ENCODE results near the gene TMEM256. TPM values are rescaled to one million over a fixed set of nuclear protein-coding genes. Genes with fewer than 3 reads are reported as not detected.

TMEM256 gene
- total and polyA plus RNA-seq, 4 donors: 30.0 to 130 (median 97.7) TPM

DNA sequence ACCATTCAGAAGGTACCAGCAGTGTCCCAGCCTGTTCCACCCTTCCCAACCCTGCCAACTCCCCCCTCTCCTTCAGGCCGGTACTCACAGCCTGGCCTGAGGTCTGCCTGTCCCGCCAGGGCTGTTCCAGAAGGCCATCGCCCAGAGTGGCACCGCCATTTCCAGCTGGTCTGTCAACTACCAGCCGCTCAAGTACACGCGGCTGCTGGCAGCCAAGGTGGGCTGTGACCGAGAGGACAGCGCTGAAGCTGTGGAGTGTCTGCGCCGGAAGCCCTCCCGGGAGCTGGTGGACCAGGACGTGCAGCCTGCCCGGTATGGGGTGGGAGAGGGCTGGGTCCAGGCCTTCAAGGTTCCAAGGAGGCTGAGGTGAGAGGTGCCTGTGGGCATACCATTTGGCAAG lies 10.9 kb upstream of the TMEM256 start:
- Histone ChIP-seq H3K4me1 (ENCODE audit: control insufficient read depth in 4 of 4, insufficient read depth in 4 of 4, low read length in 3 of 4) (no peaks in the 10 kb centered on the region), H3K9me3 (ENCODE audit: control insufficient read depth in 4 of 4, low read length in 3 of 4) (no peaks in the 10 kb centered on the region), H3K27ac (ENCODE audit: low read depth in 1 of 2, low read length in 2 of 2) (no peak overlapping the region), H3K4me3 (ENCODE audit: low read depth in 1 of 3, low read length in 3 of 3) (no peak overlapping the region), H3K9ac (ENCODE audit: low read depth in 1 of 2, low read length in 2 of 2) (no peak overlapping the region), H3K36me3 (ENCODE audit: control insufficient read depth in 4 of 4, insufficient read depth in 3 of 4, low read depth in 1 of 4, low read length in 3 of 4) (no peaks in the 10 kb centered on the region), H3K27me3 (ENCODE audit: control insufficient read depth in 4 of 4, insufficient read depth in 4 of 4, low read length in 3 of 4) (no peaks in the 10 kb centered on the region)
- 93% methylated on average over 14 of the region's 14 CpGs for WGBS
- DNase-seq (ENCODE audit: low spot score): no peak
- TF ChIP-seq HNF4G (IDR thresholded peaks at IDR 0.05) (no peak), HNF4A (conservative IDR thresholded peaks at IDR 0.05) (no peak), SP1 (IDR thresholded peaks at IDR 0.05) (no peak), TAF1 (conservative IDR thresholded peaks at IDR 0.05) (no peak), RXRA (IDR thresholded peaks at IDR 0.05) (no peak), JUND (IDR thresholded peaks at IDR 0.05) (no peak), RAD21 (IDR thresholded peaks at IDR 0.05) (no peak), FOXA1 (IDR thresholded peaks at IDR 0.05) (no peak), NR2F2 (IDR thresholded peaks at IDR 0.05) (no peak), EGR1 (IDR thresholded peaks at IDR 0.05; ENCODE audit: low read depth in 2 of 2) (no peak), YY1 (IDR thresholded peaks at IDR 0.05) (no peak), GABPA (IDR thresholded peaks at IDR 0.05 in 1 of 2, conservative IDR thresholded peaks at IDR 0.05 in 1 of 2) (no peak), FOXA2 (IDR thresholded peaks at IDR 0.05) (no peak)
- TF ChIP-seq, protein P1, sequence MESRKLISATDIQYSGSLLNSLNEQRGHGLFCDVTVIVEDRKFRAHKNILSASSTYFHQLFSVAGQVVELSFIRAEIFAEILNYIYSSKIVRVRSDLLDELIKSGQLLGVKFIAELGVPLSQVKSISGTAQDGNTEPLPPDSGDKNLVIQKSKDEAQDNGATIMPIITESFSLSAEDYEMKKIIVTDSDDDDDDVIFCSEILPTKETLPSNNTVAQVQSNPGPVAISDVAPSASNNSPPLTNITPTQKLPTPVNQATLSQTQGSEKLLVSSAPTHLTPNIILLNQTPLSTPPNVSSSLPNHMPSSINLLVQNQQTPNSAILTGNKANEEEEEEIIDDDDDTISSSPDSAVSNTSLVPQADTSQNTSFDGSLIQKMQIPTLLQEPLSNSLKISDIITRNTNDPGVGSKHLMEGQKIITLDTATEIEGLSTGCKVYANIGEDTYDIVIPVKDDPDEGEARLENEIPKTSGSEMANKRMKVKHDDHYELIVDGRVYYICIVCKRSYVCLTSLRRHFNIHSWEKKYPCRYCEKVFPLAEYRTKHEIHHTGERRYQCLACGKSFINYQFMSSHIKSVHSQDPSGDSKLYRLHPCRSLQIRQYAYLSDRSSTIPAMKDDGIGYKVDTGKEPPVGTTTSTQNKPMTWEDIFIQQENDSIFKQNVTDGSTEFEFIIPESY (IDR thresholded peaks at IDR 0.05): no peak
- TF ChIP-seq, protein P2, sequence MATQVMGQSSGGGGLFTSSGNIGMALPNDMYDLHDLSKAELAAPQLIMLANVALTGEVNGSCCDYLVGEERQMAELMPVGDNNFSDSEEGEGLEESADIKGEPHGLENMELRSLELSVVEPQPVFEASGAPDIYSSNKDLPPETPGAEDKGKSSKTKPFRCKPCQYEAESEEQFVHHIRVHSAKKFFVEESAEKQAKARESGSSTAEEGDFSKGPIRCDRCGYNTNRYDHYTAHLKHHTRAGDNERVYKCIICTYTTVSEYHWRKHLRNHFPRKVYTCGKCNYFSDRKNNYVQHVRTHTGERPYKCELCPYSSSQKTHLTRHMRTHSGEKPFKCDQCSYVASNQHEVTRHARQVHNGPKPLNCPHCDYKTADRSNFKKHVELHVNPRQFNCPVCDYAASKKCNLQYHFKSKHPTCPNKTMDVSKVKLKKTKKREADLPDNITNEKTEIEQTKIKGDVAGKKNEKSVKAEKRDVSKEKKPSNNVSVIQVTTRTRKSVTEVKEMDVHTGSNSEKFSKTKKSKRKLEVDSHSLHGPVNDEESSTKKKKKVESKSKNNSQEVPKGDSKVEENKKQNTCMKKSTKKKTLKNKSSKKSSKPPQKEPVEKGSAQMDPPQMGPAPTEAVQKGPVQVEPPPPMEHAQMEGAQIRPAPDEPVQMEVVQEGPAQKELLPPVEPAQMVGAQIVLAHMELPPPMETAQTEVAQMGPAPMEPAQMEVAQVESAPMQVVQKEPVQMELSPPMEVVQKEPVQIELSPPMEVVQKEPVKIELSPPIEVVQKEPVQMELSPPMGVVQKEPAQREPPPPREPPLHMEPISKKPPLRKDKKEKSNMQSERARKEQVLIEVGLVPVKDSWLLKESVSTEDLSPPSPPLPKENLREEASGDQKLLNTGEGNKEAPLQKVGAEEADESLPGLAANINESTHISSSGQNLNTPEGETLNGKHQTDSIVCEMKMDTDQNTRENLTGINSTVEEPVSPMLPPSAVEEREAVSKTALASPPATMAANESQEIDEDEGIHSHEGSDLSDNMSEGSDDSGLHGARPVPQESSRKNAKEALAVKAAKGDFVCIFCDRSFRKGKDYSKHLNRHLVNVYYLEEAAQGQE (IDR thresholded peaks at IDR 0.05): no peak
- TF ChIP-seq, protein P3, sequence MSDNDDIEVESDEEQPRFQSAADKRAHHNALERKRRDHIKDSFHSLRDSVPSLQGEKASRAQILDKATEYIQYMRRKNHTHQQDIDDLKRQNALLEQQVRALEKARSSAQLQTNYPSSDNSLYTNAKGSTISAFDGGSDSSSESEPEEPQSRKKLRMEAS (IDR thresholded peaks at IDR 0.05): no peak
- TF ChIP-seq, protein P4, sequence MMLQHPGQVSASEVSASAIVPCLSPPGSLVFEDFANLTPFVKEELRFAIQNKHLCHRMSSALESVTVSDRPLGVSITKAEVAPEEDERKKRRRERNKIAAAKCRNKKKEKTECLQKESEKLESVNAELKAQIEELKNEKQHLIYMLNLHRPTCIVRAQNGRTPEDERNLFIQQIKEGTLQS (IDR thresholded peaks at IDR 0.05): no peak

DNA sequence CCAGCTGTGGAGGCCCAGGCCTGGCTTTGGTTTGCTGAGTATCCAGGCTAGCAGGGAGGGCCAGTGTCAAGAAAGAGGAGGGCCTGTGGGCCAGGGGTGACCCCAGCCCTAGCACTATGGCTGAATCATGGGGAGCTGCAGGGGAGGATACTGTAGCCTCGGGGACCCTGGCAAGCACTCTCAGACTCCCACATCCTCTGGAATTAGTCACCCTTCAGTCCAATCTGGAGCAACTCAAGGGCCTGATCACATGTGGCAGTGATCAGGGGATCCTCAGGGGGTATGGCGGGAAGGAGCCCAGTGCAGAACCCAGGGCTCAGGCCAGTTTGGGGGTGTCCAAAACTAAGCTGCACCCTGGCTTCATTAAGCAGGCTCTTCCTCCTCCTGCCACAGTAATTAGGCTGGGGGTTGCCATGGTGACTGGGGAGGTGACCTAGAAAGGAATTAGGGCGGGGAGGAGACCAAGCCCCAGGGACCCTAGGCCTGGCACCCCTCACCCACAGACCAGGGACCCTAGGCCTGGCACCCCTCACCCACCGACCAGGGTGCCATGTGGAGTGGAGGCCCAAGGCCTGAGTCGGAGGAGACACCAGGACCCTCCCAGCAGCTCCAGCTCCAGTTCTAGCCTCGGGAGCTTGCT lies 9.6 kb upstream of the TMEM256 start:
- TF ChIP-seq HNF4G (IDR thresholded peaks at IDR 0.05): no peak
- no peak for TF ChIP-seq SP1 (IDR thresholded peaks at IDR 0.05)
- no peak overlapping the region for H3K27ac ChIP-seq (ENCODE audit: low read depth in 1 of 2, low read length in 2 of 2)
- H3K9me3 ChIP-seq (ENCODE audit: control insufficient read depth in 4 of 4, low read length in 3 of 4): no peaks in the 10 kb centered on the region
- H3K9ac ChIP-seq (ENCODE audit: low read depth in 1 of 2, low read length in 2 of 2): no peak overlapping the region
- H3K36me3 ChIP-seq (ENCODE audit: control insufficient read depth in 4 of 4, insufficient read depth in 3 of 4, low read depth in 1 of 4, low read length in 3 of 4): no peaks in the 10 kb centered on the region
- WGBS: 89% methylated on average over 6 of the region's 6 CpGs
- DNase-seq (ENCODE audit: low spot score): no peak
- H3K4me3 ChIP-seq (ENCODE audit: low read depth in 1 of 3, low read length in 3 of 3): no peak overlapping the region
- H3K27me3 ChIP-seq (ENCODE audit: control insufficient read depth in 4 of 4, insufficient read depth in 4 of 4, low read length in 3 of 4): no peaks in the 10 kb centered on the region
- H3K4me1 ChIP-seq (ENCODE audit: control insufficient read depth in 4 of 4, insufficient read depth in 4 of 4, low read length in 3 of 4): no peaks in the 10 kb centered on the region
